HG03354 (cell line): ENCODE results near the gene FBXO28.
"Not testable (repeated sequence)": the region's sequence is repeated elsewhere in the genome, so short reads cannot be mapped to it uniquely, and the experiment has no call there.

Experiments used
- ATAC-seq: cut with Tn5 transposase; IDR thresholded peaks from one replicate; pipeline ENCODE4 v1.9.1; 2021; ENCODE audit warnings: mild to moderate bottlenecking; ENCODE audit not compliant: unreplicated experiment, poor library complexity, severe bottlenecking

FBXO28 gene, protein sequence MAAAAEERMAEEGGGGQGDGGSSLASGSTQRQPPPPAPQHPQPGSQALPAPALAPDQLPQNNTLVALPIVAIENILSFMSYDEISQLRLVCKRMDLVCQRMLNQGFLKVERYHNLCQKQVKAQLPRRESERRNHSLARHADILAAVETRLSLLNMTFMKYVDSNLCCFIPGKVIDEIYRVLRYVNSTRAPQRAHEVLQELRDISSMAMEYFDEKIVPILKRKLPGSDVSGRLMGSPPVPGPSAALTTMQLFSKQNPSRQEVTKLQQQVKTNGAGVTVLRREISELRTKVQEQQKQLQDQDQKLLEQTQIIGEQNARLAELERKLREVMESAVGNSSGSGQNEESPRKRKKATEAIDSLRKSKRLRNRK

DNA sequence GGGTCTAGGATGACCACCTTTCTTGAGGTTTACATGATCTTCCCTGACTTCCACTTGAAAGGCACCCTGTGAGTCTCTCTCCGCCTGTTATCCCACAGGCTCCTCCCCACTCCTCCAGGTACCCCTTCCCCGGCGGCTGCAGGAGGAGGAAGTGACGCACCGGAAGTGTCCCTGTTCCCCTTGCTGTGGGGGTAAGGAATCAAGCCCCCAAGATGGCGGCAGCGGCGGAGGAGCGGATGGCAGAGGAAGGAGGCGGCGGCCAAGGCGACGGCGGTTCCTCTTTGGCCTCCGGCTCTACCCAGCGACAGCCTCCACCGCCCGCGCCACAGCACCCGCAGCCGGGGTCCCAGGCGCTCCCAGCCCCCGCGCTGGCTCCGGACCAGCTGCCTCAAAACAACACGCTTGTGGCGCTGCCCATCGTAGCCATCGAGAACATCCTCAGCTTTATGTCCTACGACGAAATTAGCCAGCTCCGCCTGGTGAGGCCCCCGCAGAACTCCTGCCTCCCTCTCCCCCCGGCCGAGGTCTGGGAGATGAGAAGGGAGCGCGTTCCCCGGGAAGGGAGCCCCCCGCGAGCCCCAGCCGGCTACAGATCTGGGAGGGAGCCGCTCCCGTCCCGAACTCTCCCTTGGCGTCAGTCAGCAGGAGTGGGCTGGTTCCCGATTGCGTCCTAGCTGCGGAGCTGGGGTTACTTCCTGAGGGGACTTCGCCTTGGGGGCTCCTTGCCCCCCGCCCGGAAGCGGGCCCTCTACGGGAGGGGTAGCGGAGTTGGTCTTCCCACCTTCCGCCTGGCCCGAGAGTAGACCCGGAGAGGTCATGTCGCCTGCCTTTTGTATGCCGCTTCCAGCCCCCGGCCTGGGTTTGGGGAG lies at the start of gene FBXO28:
TSS of gene FBXO28 (plus strand) at position 194 of the 869 bp plus-strand sequence. CDS start at position 213, 19 bp downstream.
- peak; percentile 98 for ATAC-seq

DNA sequence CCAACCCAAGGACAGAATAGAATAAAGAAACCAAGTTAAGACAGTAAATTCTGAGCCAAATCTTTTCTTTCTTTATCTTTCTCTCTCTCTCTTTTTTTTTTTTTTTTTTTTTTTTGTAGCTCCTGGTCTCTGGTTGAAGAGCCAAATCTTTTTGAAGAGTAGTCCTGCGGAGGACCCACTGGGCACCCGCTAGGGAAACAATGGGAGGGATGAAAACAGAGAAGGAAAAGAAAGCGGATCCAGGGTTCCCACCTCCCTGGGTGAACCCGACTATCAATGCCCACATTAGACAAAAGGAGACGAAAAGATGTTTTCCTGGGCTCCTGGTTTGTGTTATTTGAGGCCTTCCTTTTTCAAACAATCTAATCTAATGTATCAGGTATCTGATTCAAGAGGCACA lies 49.8 kb upstream of the FBXO28 start:
- no peak for ATAC-seq

DNA sequence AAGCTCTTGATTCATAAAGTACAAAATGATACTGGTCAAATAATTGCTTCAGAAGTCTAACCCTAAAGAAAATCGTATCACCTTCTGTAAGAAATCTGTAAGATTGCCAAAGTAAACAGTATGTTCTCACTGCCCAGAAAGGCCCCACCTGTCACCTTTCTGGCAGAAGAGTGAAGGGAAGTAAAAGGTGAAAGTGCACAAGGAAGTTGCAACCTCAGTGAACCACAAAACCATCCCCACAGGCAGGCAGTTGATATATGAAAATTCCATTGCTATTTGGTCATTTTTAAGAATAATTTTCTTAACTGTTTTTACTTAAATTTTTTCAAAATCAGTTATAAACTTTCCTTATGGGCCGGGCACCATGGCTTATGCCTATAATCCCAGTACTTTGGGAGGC lies 48.5 kb upstream of the FBXO28 start:
- no peak for ATAC-seq

DNA sequence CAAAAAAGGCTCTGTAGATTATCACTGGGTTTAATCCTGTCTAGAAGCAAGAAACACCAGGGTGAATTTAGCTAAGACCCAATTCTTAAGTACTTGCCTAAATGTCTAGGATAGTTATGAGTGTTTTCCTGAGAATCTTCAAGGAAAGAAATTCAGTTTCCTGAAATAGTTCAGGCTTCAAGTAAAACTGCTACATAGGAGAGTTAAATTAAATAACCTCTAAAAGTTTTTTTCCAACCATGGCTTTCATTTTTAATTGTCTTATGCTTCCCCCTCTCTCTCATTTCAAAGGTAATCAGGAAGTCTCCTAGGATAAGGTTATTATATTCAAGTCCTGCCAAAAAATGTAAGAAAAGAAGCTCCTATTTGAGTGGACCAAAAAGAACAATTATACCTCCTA lies 46.7 kb upstream of the FBXO28 start:
- ATAC-seq = no peak

DNA sequence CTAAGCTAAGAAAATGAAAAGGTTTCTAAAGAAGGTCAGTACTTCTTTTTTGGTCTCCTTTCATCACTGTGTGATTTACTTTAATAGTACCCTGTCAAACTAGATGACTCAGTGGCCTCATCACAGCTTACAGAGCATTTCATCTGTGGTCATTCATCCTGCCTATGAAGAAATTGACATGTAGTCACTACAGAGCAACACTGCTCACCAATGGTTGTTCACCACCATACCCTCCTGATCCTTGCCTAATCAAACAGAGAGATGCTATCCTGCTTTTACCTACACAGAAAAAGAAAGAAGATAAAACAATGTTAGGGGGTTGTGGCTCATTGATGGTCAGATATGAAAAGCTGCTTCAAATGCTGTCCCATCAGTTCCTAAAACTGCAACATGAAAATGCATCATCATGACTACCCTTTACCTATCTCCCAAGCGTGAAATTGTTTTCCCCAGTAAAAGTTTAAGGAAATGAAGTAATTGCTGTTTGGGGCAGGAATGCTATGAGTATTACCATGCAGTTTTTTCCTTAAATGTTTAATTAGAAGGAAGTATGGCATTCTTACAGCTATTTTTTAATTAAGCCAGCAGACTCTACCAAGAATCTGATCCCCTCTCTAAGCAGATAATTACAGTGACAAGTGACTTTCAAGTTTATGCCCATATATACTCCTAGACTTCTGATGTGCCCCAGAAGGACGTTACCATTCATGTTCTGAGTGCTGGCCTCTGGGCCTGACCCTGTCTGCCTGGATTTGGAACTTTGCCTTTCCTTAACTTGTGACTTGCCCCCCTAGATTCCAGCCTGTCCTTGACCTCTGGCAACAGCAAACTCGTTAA lies 46.1 kb upstream of the FBXO28 start:
- no peak for ATAC-seq

DNA sequence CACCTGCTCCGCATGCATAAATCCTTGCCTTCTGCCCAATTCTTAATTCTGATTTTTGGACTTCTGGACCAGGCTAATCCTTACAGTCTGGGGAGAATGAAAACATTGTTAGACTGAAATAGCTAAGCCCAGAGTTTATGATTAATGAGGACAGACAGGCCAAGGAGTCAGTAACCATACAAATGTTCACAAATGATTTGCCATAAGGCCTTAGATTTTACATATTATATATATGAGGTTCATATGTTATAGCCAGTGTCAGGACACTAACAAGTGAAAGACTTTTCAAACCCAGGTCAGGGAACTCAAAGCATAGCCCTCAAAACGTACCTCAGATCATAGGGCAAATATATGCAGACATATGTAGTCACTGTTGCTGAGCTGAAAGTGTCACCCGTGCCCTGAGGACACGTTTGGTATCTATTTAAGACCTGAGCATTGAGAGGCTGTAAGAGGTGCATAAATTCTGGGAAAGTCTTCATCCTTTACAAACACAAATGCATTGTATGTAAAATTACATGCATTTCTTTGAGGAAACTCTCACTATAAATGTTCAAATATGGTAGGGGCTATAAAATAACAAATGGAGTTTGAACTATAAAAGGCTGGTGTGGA lies 45.3 kb upstream of the FBXO28 start:
- no peak for ATAC-seq

DNA sequence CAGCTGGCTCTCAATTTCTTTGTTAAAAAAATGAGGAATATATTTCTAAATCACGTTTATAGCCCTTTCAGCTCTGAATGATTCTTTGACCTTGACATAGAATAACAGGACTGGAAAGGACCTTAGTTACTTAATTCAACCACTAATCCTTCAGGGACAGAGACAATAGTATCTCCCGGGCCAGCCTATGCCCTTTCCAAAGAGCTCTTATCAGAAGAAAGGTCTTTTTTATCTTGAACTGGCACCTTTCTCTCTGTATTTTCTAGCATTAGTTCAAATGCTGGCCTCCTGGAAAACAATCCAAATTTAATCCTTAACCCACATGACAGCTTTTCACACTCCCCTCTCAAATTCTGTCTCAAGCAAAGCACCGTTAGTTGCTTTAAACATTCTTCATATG lies 44.8 kb upstream of the FBXO28 start:
- no peak for ATAC-seq

DNA sequence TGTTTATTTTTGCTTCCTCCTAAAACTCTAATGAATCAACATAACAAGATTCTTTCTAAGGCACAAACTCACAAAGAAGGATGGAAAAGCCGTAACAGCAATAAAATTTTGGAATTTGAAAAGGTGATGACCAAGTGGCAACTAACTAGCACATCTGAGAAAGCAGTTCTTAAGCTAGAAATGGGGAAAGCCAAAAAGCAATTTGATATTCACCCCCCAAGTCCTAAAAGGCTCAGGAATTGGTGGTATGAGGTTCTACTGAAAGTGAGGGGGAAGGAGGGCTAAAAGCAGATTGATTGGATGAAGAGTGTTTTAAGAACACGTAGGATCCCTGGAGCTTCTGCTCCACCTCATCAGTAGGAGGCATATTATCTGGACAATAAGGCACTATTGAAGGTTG lies 43.4 kb upstream of the FBXO28 start:
- ATAC-seq = no peak

DNA sequence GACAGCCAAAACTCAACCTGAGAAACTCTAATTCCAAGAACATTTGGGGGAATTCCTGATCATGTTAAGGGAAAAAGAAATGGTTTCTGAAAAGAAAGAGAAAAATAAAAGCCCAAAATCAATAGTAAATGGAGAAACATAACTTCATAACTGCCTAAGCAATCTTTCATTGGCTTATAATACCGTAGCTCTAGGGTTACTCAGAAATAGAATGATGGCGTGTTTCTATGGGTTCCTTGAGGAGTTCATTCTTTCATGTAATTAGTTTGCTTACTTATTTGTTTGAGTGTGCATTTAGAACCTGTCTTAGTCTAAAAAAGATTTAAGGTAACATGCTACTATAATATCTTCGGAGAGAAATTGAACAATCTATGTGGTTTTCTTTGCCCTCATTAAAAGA lies 37.5 kb upstream of the FBXO28 start:
- no peak for ATAC-seq

DNA sequence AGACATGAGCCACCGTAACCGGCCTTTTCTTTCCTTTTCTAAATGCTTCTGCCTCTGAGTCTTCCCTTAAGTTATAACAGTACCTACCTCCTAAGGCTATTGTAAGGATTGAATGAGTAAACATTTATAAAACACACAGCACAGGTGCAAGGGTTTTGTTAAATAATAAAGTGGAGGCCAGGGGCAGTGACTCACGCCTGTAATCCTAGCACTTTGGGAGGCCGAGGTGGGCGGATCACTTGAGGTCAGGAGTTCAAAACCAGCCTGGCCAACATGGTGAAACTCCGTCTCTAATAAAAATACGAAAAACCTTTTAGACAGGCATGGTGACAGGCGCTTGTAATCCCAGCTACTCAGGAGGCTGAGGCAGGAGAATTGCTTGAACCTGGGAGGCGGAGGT lies 34.3 kb upstream of the FBXO28 start:
- not testable (repeated sequence) for ATAC-seq

DNA sequence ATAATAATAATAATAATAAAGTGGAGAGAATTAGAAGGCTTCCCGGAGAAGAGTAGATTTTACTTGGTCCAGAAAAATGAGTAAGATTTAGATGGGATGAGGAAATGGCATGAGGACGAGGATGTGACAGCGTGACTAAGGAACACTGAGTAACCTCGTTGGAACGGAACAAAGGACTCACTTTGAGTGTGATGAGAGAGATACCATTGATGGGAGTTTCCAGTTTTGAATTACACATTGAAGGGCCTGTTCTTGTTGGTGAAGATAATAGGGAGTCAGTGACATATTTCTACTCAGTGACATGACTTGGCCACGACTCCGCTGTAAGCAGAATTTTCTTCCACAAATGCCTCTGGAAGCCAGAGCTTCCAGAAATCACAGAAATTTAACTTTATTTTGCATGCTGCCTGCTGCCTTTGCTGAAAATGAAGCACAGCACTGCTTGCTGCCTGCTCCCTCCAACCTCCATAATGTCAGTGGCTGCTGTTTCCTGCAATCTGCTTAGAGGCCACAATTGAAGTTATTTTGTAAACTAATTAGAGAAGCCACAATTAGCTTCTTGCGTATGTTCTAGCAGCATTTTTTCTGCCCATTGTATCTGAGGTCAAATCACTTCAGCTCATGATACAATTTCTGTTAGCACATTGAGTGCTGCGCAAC lies 33.7 kb upstream of the FBXO28 start:
- ATAC-seq = no peak

DNA sequence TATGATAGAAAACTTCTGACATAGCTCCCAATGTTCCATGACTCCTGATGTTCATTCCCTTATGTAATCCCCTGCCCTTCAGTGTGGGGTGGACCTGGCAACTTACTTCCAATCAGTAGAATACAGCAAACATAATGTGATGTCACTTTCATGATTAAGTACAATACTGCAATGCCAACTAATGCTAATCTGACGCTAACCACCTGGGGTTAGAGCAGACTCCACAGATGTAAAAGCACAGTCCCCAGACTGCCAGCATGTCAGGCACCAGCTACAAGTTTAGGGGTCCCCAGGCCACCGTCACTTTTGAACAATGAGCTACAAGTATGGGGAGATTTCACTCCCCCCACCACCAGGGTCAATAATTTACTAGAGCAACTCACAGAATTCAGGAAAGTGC lies 32.3 kb upstream of the FBXO28 start:
- no peak for ATAC-seq

DNA sequence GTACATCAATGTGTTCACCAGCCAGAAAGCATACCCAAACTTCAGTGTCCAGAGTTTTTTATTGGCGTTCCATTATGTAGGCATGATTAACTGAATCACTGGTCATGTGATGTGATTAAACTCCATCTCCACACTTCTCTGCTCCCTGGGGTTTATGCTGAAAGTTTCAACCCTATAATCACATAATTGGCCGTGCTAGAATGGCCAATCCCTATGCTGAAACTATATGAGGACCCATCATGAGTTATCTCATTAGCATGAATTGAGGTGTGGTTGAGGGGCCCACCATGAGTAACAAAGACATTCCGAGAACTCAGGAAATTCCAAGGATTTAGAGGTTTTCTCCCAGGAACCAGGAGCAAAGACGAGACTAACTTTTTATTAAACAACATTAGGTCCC lies 31.8 kb upstream of the FBXO28 start:
- no peak for ATAC-seq

DNA sequence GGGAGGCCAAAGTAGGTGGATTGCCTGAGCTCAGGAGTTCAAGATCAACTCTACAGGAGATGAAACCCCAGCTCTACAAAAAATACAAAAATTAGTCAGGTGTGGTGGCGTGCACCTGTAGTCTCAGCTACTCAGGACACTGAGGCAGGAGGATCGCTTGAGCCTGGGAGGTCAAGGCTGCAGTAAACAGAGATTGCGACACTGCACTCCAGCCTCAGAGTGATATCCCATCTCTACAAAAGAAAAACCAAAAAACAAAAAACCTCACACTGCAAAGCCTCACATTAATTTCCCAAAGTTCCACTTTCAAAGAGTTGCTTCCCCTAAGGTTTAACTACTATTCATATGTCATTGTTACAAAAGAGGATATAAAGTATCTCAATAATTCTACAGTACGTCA lies 29.0 kb upstream of the FBXO28 start:
- no peak for ATAC-seq

DNA sequence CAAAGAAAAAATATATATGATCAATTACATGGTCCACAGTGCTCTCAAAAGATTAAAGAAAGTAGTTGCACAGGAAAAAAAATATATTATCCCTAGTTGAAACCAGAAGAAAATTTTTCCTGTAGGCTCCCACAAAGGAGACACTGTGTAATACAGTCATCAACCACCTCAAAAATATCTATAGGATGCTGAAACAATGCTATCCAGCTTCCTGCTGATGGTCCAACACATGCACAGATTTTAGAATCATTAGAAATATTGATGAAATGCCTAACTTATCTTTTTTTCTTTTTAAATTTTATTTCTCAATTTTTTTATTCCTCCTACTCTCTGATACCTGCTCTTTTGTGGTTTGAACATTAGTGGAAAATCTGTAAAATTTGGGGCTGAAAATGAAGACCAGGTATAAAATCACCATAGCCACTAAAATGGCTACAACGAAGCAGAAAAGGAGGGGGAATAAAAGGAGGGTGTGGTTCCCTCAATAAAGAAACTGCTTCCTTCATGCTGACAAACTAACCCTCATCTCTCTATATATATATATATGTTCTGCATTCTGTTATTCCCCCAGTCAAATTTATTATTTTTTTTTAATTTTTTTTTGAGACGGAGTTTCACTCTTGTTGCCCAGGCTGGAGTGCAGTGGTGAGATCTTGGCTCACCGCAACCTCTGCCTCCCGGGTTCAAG lies 28.3 kb upstream of the FBXO28 start:
- ATAC-seq = no peak

DNA sequence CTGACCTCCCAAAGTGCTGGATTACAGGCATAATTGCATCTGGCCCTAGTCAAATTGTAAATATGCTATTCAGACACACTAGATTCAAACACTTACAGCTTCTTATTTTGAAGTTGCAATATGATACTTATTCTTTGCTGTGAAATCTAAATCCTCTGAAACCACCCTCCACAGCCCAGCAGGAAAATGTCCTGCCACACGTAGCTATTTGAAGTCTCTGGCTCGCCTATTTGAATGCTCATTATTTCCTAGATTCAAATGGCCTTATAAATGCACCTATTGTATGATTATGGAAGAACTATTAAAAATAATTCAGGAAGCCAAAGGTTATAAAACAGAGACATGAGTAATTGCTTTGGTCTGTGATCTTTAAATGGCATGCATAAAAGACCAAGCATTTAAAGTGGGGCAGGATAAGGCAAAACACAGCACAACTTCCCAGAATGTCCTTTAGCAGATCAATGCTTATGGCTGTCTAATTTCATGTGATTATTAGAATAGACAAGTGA lies 26.6 kb upstream of the FBXO28 start:
- no peak for ATAC-seq

DNA sequence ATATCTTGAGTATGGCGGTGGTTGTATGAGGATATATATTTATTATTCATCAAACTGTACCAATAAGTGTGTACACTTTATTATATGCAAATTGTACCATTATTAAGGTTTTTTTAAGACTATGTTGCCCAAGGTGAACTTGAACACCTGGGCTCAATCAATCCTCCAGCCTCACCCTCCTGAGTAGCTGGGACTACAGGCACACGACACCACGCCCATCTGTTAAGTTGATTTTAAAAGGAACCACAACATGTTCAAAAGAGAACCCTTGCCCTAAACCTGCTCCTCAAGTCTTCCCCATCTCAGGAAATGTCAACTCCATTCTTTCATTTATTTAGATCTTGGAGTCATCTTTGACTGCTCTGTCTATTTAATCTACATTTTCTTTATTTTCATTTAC lies 24.3 kb upstream of the FBXO28 start:
- ATAC-seq = no peak

DNA sequence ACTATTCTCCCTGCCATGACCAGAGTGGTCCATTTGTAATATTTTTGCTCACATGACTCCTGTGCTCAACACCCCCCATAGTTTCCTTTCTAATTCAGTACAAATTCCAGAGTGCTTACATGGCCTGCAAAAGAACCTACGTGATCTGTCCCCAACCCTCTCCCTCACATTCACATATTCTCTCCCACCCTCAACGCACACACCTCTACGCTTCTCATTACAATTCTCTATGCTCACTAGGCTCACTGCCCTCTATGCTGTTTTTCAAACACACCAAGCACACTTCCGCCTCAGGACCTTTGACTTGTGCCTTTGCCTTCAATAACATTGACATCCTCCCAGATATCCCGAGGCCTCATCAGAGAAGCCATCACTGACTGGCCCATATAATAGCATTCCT lies 23.8 kb upstream of the FBXO28 start:
- no peak for ATAC-seq

DNA sequence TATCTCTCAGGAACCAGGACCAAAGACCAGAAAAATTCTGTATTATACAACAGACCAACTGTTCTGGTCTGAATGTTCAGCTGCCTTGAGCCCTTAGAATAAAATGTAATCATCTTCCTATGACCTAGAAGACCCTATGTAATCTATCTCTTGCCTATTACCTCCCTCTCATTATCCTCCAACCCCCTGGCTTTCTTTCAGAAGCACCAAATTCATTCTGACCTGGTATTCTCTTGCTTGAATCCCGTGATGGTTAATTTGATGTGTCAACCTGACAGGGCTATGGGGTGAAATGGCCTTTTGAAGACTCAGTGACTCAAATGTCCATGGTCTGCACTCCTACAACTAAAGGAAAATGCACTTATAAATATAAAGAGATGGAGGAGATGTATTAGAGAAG lies 21.8 kb upstream of the FBXO28 start:
- no peak for ATAC-seq
